ENCODE data around the gene HEATR5A.
"Not testable (repeated sequence)": the region's sequence is repeated elsewhere in the genome, so short reads cannot be mapped to it uniquely, and the experiment has no call there.

HEATR5A gene

DNA sequence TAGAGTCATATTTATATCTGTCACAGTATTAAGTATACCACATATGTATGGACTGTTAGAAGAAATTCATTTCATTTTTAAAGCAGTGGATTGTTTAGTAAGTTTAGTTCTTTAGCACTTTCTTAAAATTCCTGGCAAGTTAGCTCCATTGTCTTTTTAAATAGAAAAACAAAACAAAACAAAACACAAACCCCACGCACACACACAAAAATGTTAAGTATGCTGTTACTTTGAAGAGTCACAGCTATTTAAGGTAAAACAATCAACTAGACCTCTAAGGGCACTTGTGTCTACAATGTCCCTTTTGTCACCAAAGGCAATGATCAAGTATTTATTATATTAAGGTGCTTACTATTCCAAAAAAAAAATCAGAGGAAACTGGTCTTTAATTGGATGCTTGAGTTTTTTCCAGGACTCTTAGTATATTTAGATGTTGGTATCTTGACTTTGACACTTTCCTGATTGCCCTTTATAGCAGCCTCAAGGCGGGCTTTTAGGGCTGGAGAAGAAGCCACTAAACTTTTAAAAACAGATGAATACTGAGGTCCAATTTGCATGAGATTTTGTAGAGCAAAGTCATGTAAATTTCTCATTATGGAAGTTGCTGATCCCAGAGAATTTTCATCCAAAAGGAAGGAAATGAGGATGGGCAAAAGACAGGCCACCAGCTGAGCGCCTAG, 127.3 kb downstream of the HEATR5A start:
- H3K27ac ChIP-seq, result no peak overlapping the region
- DNase-seq (ENCODE audit: low read depth, low spot score), result no peak

DNA sequence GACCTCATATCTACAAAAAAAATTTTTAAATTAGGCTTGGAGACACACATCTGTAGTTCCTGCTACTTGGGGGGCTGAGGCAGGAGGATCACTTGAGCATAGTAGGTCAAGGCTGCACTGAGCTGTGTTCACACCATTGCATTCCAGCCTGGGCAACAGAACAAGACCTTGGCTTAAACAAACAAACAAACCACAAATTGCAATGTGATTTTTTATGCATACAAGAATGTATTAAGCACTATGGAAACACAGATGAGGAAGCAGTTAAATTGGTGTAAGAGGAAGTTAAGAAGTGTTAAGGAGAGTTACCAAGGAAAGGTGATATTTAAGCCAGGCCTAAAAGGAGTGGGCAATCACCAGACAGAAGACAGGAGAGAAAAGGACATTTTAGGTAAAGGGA, 129.1 kb downstream of the HEATR5A start:
- no peak overlapping the region for H3K27ac ChIP-seq
- DNase-seq (ENCODE audit: low read depth, low spot score), result no peak

DNA sequence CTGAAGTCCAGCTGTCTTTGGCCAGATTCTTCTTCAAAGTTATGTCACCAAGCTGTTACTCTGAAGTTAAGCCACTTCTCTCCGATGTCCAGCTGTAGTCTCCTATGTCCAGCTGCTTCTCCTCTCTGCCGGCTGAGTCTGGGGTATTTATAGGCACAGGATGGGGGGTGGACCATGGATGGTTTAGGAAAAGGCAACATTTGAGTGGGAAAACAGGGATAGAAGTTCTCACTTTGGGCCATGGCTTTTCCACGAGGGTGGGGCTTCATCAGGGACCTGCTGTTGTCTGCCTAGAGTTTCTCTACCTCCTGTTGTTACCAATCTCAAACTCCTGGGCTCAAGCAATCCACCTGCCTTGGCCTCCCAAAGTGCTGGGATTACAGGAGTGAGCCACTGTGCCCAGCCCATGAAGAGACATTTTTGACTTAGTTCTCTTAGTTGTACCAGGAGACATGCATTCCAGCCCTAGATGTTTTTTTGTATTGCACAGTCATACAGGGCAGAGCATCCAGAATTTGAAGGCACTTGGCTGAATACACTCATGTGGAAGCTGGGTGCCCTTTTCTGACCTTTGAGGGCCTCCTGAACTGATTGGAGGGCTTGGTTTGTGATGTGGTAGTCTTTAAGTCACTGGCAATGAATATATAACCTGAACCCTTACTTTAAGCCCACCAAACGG, 132.9 kb downstream of the HEATR5A start:
- H3K27ac ChIP-seq, result no peak overlapping the region
- DNase-seq (ENCODE audit: low read depth, low spot score), result no peak

GRCh38 chr14:31286456-31287293, 133.7 kb downstream of the HEATR5A start:
- no peak for DNase-seq (ENCODE audit: low read depth, low spot score)
- H3K27ac ChIP-seq, result no peak overlapping the region

- H3K27ac ChIP-seq, result no peak overlapping the region
- DNase-seq (ENCODE audit: low read depth, low spot score), result no peak
Observed at GRCh38 chr14:31283578-31284252, 136.6 kb downstream of the HEATR5A start.

GRCh38 chr14:31283153-31283552, 137.2 kb downstream of the HEATR5A start:
- no peak for DNase-seq (ENCODE audit: low read depth, low spot score)
- H3K27ac ChIP-seq, result no peak overlapping the region

- DNase-seq (ENCODE audit: low read depth, low spot score), result no peak
- no peak overlapping the region for H3K27ac ChIP-seq
Observed at GRCh38 chr14:31280871-31281220, 139.5 kb downstream of the HEATR5A start.

GRCh38 chr14:31280132-31280870, 140.0 kb downstream of the HEATR5A start:
- no peak for DNase-seq (ENCODE audit: low read depth, low spot score)
- H3K27ac ChIP-seq, result no peak overlapping the region

GRCh38 chr14:31278883-31279282, 141.5 kb downstream of the HEATR5A start:
- DNase-seq (ENCODE audit: low read depth, low spot score), result no peak
- H3K27ac ChIP-seq, result no peak overlapping the region

DNA sequence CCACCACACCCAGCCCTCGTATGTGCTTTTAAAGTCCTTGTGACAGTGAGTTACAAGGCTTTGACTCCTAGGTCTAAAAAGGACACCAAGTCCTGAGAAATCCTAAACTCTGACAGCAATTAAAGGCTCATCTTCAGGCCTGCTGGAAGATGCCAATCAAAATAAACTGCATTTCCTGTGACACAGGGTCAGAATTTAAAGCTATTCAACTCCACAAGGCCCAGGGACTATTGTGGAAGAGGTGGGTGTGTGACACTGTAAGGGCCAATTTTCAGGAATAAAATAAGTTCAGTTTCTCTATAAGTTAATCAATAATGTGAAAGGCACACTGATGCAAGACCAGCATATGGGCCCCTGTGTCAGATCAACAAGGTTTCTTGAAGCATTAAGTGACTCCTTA, 143.3 kb downstream of the HEATR5A start:
- no peak overlapping the region for H3K27ac ChIP-seq
- DNase-seq (ENCODE audit: low read depth, low spot score), result no peak

DNA sequence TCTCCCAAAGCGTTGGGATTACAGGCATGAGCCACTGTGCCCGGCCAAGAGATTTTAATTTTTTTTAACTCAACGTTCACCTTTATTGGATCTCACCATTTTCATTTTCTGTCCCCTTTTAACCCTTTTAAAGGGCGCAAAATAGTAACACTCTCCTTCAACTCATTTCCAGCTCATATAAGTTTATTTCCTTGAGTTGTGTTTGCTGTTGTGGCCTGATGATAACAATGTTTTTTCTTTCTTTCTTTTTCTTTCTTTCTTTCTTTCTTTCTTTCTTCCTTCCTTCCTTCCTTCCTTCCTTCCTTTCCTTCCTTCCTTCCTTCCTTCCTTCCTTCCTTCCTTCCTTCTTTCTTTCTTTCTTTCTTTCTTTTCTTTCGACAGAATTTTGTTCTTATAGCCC, 143.9 kb downstream of the HEATR5A start:
- not testable (repeated sequence) for DNase-seq (ENCODE audit: low read depth, low spot score); H3K27ac ChIP-seq

- no peak overlapping the region for H3K27ac ChIP-seq
- DNase-seq (ENCODE audit: low read depth, low spot score), result no peak
Observed at GRCh38 chr14:31275731-31276130, 144.6 kb downstream of the HEATR5A start.

DNA sequence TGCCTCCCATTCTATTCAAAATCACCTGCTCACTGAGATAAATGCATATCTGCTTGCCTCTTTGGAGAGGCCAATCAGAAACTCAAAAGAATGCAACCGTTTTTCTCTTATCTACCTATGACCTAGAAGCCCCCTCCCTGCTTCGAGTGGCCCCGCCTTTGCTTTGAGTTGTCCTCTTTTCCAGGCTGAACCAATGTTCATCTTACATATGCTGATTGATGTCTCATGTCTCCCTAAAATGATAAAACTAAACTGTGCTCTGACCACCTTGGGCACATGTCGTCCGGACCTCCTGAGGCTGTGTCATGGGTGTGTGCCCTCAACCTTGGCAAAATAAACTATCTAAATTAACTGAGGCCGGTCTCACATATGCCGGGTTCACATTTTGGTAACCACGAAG, 148.7 kb downstream of the HEATR5A start:
- no peak overlapping the region for H3K27ac ChIP-seq
- DNase-seq (ENCODE audit: low read depth, low spot score), result no peak

DNA sequence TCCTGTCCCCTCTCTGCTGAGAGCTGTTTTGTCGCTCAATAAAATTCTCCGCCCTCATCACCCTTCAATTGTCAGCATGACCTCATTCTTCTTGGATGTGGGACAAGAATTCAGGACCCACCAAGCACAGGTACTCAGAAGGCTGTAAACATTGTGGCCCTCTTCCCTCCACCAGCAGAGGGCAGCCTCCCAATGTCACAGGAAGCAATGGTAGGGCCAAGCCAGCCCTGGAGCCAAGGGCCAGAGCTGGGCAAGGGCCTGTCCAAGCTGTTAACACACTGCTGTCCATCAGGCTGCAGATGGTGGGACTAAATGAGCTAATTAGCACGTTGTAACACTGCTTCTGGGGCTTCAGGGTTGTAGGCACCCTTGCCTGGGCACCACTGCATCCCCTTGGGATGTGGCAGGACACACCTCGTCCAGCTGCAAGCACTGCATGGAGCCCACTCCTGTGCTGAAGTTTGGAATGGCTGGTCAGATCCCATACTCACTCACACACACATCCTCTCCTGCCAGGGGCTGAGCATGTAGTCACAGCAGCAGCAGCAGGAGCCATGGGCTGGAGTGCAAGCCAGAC, 150.1 kb downstream of the HEATR5A start:
- no peak overlapping the region for H3K27ac ChIP-seq

DNA sequence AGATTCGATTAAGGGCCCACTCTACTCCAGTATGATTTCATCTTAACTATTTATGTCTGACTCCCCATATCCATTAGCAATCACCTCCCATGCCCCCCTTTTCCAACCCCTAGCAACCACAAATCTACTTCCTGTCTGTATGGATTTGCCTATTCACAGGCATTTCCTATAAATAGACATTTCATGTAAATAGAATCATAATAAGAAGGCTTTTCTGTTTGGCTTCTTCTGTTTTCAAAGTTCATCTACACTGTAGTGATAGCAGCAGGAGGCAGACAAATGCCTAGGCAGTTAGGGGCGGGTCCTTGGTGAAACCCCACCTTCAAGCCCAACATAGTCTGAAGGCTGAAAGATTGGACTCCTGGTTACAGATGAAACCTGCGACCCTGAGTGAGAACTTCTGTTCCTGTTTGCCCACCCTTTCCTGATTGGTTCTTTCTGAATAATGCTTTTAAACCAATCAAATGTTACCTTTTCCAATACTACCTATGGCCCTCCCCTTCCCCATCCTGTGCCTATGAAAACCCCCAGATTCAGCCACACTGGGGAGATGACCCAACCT, 150.6 kb downstream of the HEATR5A start:
- no peak overlapping the region for H3K27ac ChIP-seq
- DNase-seq (ENCODE audit: low read depth, low spot score), result no peak

More for the DNA sequence above, 150.1 kb downstream of the HEATR5A start:
- no peak for DNase-seq (ENCODE audit: low read depth, low spot score)

GRCh38 chr14:31268216-31268615, 152.1 kb downstream of the HEATR5A start:
- no peak for DNase-seq (ENCODE audit: low read depth, low spot score)
- H3K27ac ChIP-seq, result no peak overlapping the region

DNA sequence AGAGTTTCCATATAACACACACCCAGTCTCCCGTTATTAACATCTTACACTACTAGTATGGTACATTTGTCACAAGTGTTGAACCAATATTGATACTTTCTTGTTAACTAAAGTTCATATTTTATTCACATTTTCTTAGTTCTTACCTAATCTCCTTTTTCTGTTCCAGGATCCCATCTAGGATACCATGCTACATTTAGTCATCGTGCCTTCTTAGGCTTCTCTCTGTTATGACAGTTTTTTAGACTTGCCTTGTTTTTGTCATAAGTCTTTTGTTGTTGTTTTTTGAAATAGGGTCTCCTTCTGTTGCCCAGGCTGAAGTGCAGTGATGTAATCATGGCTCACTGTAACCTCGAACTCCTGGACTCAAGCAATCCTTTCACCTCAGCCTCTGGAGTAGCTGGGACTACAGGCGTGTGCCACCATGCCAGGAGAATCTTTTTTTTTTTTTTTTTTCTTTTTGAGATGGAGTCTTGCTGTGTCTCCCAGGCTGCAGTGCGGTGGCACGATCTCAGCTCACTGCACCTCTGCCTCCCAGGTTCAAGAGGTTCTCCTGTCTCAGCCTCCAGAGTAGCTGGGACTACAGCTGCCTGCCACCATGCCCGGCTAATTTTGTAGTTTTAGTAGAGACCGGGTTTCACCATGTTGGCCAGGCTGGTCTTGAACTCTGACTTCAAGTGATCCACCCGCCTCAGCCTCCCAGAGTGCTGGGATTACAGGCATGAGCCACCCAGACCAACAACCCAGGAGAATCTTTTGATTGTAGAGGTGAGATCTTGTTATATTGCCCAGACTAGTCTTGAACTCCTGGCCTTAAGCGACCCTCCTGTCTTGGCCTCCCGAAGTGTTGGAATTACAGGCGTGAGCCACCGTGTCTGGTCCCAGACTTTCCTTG, 153.7 kb downstream of the HEATR5A start:
- no peak for DNase-seq (ENCODE audit: low read depth, low spot score)
- H3K27ac ChIP-seq, result peak overlapping the region; percentile 90

DNA sequence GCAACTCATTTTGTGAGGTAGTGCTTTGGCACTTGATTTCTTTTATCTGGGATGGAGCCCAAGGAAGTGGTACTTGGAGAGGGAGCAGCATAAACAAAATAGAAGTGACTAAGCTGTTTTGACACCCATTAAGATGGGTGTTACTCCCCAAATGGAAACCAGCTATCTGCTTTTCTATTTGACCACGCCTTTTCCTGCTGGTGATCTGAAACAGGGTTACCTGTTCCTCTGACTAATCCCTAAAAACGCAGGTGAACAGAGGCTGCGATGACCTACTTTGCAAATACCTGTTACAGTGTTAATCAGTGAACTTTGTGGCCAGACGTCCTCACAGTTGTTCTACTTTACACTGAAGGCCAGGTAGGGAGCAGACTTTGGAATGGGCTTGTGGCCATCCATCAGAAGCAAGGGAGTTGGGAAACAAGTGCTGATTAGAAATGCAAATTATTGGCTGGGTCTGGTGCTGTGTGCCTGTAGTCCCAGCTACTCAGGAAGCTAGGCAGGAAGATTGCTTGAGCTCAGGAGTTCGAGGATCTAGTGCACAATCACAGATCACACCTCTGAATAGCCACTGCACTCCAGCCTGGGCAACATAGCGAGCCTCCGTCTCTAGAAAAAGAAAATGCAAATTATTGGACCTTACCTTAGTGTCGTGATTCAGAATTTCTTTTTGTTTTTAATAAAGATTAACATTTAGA, 154.5 kb downstream of the HEATR5A start:
- peak; percentile 76 for DNase-seq (ENCODE audit: low read depth, low spot score)
- peak overlapping the region; percentile 90 for H3K27ac ChIP-seq

Data from epithelial cell of prostate (primary cell).